Camera-type eye (tissue), 1 donor: ENCODE measurements around the gene AR. TPM values are rescaled to one million over a fixed set of nuclear protein-coding genes. Genes with fewer than 3 reads are reported as not detected.

ENCODE experiments used
- total RNA-seq: library from RNA; depleted of rRNA; stranded (reverse); fragments of >200 nt; gene quantifications from one replicate; pipeline ENCODE4 v1.2.3, GENCODE V29; 2014

Gene AR, protein sequence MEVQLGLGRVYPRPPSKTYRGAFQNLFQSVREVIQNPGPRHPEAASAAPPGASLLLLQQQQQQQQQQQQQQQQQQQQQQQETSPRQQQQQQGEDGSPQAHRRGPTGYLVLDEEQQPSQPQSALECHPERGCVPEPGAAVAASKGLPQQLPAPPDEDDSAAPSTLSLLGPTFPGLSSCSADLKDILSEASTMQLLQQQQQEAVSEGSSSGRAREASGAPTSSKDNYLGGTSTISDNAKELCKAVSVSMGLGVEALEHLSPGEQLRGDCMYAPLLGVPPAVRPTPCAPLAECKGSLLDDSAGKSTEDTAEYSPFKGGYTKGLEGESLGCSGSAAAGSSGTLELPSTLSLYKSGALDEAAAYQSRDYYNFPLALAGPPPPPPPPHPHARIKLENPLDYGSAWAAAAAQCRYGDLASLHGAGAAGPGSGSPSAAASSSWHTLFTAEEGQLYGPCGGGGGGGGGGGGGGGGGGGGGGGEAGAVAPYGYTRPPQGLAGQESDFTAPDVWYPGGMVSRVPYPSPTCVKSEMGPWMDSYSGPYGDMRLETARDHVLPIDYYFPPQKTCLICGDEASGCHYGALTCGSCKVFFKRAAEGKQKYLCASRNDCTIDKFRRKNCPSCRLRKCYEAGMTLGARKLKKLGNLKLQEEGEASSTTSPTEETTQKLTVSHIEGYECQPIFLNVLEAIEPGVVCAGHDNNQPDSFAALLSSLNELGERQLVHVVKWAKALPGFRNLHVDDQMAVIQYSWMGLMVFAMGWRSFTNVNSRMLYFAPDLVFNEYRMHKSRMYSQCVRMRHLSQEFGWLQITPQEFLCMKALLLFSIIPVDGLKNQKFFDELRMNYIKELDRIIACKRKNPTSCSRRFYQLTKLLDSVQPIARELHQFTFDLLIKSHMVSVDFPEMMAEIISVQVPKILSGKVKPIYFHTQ
- total RNA-seq: 8.9 TPM

DNA sequence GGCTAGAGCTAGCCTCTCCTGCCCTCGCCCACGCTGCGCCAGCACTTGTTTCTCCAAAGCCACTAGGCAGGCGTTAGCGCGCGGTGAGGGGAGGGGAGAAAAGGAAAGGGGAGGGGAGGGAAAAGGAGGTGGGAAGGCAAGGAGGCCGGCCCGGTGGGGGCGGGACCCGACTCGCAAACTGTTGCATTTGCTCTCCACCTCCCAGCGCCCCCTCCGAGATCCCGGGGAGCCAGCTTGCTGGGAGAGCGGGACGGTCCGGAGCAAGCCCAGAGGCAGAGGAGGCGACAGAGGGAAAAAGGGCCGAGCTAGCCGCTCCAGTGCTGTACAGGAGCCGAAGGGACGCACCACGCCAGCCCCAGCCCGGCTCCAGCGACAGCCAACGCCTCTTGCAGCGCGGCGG is at the start of gene AR:
Gene AR, plus strand, starts transcription at position 204 of the 400 bp plus-strand sequence. CDS start 1,126 bp downstream, outside the sequence.

